HEK293 (cell line): Measurements from ENCODE around the gene MYOF.

Source experiments
- CTCF ChIA-PET: fragments of 350-600 bp; formaldehyde crosslinking; extraction: SDS; loops from one replicate; lab custom pipeline; 2021; ENCODE audit warnings: antibody characterized with exemption; lab: Yijun Ruan, JAX
- POLR2A ChIA-PET: fragments of 300-600 bp; formaldehyde crosslinking; extraction: SDS; loops from one replicate; lab custom pipeline; 2020; ENCODE audit warnings: antibody characterized with exemption, inconsistent platforms; lab: Yijun Ruan, JAX
- H3K27ac ChIP-seq: fragments of 200-500 bp; sonication (Bioruptor generic); 2 replicates; pipeline ENCODE4 v1.5.1; 2014; ENCODE audit warnings: low read depth, low read length, control low read depth, inconsistent platforms; ENCODE audit errors: extremely low read depth
- H3K36me3 ChIP-seq, 2 experiments: fragments of 200-500 bp in 1 of 2; sonication (Bioruptor generic) in 1 of 2; 1 replicate in 1 of 2; 2 replicates in 1 of 2; pipeline ENCODE4 v1.5.1; 2014 to 2017; ENCODE audit warnings: inconsistent platforms in 2 of 2, low read length in 2 of 2; ENCODE audit not compliant: control insufficient read depth in 2 of 2, insufficient read depth in 1 of 2
- H3K4me1 ChIP-seq: fragments of 200-500 bp; sonication (Bioruptor generic); 2 replicates; pipeline ENCODE4 v1.5.1; 2014; ENCODE audit warnings: mild to moderate bottlenecking, low read length, inconsistent platforms; ENCODE audit not compliant: control insufficient read depth, insufficient read depth
- H3K4me3 ChIP-seq: 2 replicates; pipeline ENCODE4 v1.5.1; 2011; ENCODE audit warnings: low read depth, mild to moderate bottlenecking, control low read depth, low read length, moderate library complexity
- H3K9me3 ChIP-seq: fragments of 200-500 bp; sonication (Bioruptor generic); 2 replicates; pipeline ENCODE4 v1.5.1; 2014; ENCODE audit warnings: low read depth, low read length, inconsistent platforms; ENCODE audit not compliant: control insufficient read depth, insufficient read depth
- BCL11A ChIP-seq: fragments of 450-650 bp; formaldehyde crosslinking; IDR thresholded peaks from 2 replicates; pipeline ENCODE4 v1.5.1; 2016; ENCODE audit warnings: low read depth, missing biosample characterization, missing genetic modification characterization
- CTCF ChIP-seq: fragments of 450-650 bp; formaldehyde crosslinking; IDR thresholded peaks from 2 replicates; pipeline ENCODE4 v1.5.1; 2016; ENCODE audit warnings: missing biosample characterization, missing genetic modification characterization
- GLI4 ChIP-seq: fragments of 450-650 bp; formaldehyde crosslinking; IDR thresholded peaks from 2 replicates; pipeline ENCODE4 v1.5.1; 2016; ENCODE audit warnings: missing biosample characterization, missing genetic modification characterization
- HOXC10 ChIP-seq: sonication (generic); formaldehyde crosslinking; IDR thresholded peaks from 2 replicates; pipeline ENCODE4 v1.8.1; 2023; ENCODE audit warnings: mild to moderate bottlenecking, missing genetic modification reagents
- KLF10 ChIP-seq: fragments of 450-650 bp; IDR thresholded peaks from 2 replicates; pipeline ENCODE4 v1.5.1; 2018; ENCODE audit warnings: missing biosample characterization, mild to moderate bottlenecking, missing genetic modification characterization
- KLF9 ChIP-seq: fragments of 450-650 bp; formaldehyde crosslinking; IDR thresholded peaks from 2 replicates; pipeline ENCODE4 v1.5.1; 2016; ENCODE audit warnings: missing biosample characterization, missing genetic modification characterization, low read depth
- MYNN ChIP-seq: fragments of 450-650 bp; formaldehyde crosslinking; IDR thresholded peaks from 2 replicates; pipeline ENCODE4 v1.5.1; 2016; ENCODE audit warnings: missing biosample characterization, missing genetic modification characterization, borderline replicate concordance
- SP7 ChIP-seq: fragments of 450-650 bp; formaldehyde crosslinking; IDR thresholded peaks from 2 replicates; pipeline ENCODE4 v1.5.1; 2016; ENCODE audit warnings: missing biosample characterization, missing genetic modification characterization
- TRIM28 ChIP-seq: IDR thresholded peaks from 2 replicates; pipeline ENCODE4 v1.6.1; 2011; ENCODE audit warnings: low read length, control low read depth, borderline replicate concordance
- ZBTB44 ChIP-seq: fragments of 450-650 bp; IDR thresholded peaks from 2 replicates; pipeline ENCODE4 v1.5.1; 2018; ENCODE audit warnings: missing biosample characterization, mild to moderate bottlenecking, missing genetic modification characterization
- ZEB2 ChIP-seq: fragments of 450-650 bp; formaldehyde crosslinking; IDR thresholded peaks from 2 replicates; pipeline ENCODE4 v1.5.1; 2016; ENCODE audit warnings: missing biosample characterization, missing genetic modification characterization
- ZNF114 ChIP-seq: fragments of 450-650 bp; formaldehyde crosslinking; IDR thresholded peaks from 2 replicates; pipeline ENCODE4 v1.5.0; 2017; ENCODE audit warnings: missing biosample characterization, missing genetic modification characterization
- ZNF121 ChIP-seq: fragments of 450-650 bp; formaldehyde crosslinking; IDR thresholded peaks from 2 replicates; pipeline ENCODE4 v1.5.1; 2016; ENCODE audit warnings: missing biosample characterization, missing genetic modification characterization
- ZNF157 ChIP-seq: fragments of 450-650 bp; formaldehyde crosslinking; IDR thresholded peaks from 2 replicates; pipeline ENCODE4 v1.5.1; 2016; ENCODE audit warnings: missing biosample characterization, missing genetic modification characterization
- ZNF184 ChIP-seq: fragments of 450-650 bp; IDR thresholded peaks from 2 replicates; pipeline ENCODE4 v1.5.1; 2018; ENCODE audit warnings: missing biosample characterization, mild to moderate bottlenecking, missing genetic modification characterization
- ZNF211 ChIP-seq: fragments of 450-650 bp; formaldehyde crosslinking; IDR thresholded peaks from 2 replicates; pipeline ENCODE4 v1.5.1; 2016; ENCODE audit warnings: low read depth, missing biosample characterization, missing genetic modification characterization
- ZNF248 ChIP-seq: fragments of 450-650 bp; formaldehyde crosslinking; IDR thresholded peaks from 2 replicates; pipeline ENCODE4 v1.5.1; 2017; ENCODE audit warnings: missing biosample characterization, missing genetic modification characterization
- ZNF274 ChIP-seq, 2 experiments: fragments of 200-500 bp in 1 of 2; fragments of 450-650 bp in 1 of 2; sonication (Bioruptor generic) in 1 of 2; formaldehyde crosslinking in 1 of 2; IDR thresholded peaks; 2 replicates each; pipeline versions ENCODE4 v1.5.1 to v1.6.1; 2014 to 2016; ENCODE audit warnings: borderline replicate concordance in 1 of 2, inconsistent platforms in 1 of 2, low read length in 1 of 2, missing biosample characterization in 1 of 2, missing genetic modification characterization in 1 of 2
- ZNF324 ChIP-seq: fragments of 450-650 bp; formaldehyde crosslinking; IDR thresholded peaks from 2 replicates; pipeline ENCODE4 v1.5.1; 2016; ENCODE audit warnings: missing biosample characterization, missing genetic modification characterization
- ZNF335 ChIP-seq: fragments of 450-650 bp; formaldehyde crosslinking; conservative IDR thresholded peaks from 2 replicates; pipeline ENCODE4 v1.5.1; 2016; ENCODE audit warnings: missing biosample characterization, missing genetic modification characterization
- ZNF366 ChIP-seq: fragments of 450-650 bp; formaldehyde crosslinking; conservative IDR thresholded peaks from 2 replicates; pipeline ENCODE4 v1.5.1; 2016; ENCODE audit warnings: missing biosample characterization, missing genetic modification characterization
- ZNF37A ChIP-seq: fragments of 450-650 bp; IDR thresholded peaks from 2 replicates; pipeline ENCODE4 v1.5.1; 2018; ENCODE audit warnings: missing biosample characterization, missing genetic modification characterization
- ZNF501 ChIP-seq: fragments of 450-650 bp; formaldehyde crosslinking; IDR thresholded peaks from 2 replicates; pipeline ENCODE4 v1.5.1; 2016; ENCODE audit warnings: missing biosample characterization, missing genetic modification characterization
- ZNF513 ChIP-seq: fragments of 450-650 bp; IDR thresholded peaks from 2 replicates; pipeline ENCODE4 v1.5.1; 2018; ENCODE audit warnings: missing biosample characterization, missing genetic modification characterization
- ZNF514 ChIP-seq: fragments of 450-650 bp; formaldehyde crosslinking; IDR thresholded peaks from 2 replicates; pipeline ENCODE4 v1.5.1; 2016; ENCODE audit warnings: missing biosample characterization, missing genetic modification characterization
- ZNF530 ChIP-seq: fragments of 450-650 bp; formaldehyde crosslinking; IDR thresholded peaks from 2 replicates; pipeline ENCODE4 v1.5.1; 2016; ENCODE audit warnings: low read depth, missing biosample characterization, missing genetic modification characterization
- ZNF544 ChIP-seq: fragments of 450-650 bp; formaldehyde crosslinking; IDR thresholded peaks from 2 replicates; pipeline ENCODE4 v1.5.0; 2017; ENCODE audit warnings: missing biosample characterization, missing genetic modification characterization
- ZNF560 ChIP-seq: fragments of 450-650 bp; formaldehyde crosslinking; IDR thresholded peaks from 2 replicates; pipeline ENCODE4 v1.5.1; 2017; ENCODE audit warnings: missing biosample characterization, missing genetic modification characterization, borderline replicate concordance
- ZNF580 ChIP-seq: fragments of 450-650 bp; formaldehyde crosslinking; IDR thresholded peaks from 2 replicates; pipeline ENCODE4 v1.5.1; 2016; ENCODE audit warnings: missing biosample characterization, missing genetic modification characterization
- ZNF654 ChIP-seq: fragments of 450-650 bp; formaldehyde crosslinking; IDR thresholded peaks from 2 replicates; pipeline ENCODE4 v1.5.1; 2016; ENCODE audit warnings: low read depth, missing biosample characterization, missing genetic modification characterization
- ZNF658 ChIP-seq: fragments of 450-650 bp; formaldehyde crosslinking; IDR thresholded peaks from 2 replicates; pipeline ENCODE4; 2016; ENCODE audit warnings: missing biosample characterization, missing genetic modification characterization
- ZNF670 ChIP-seq: fragments of 450-650 bp; formaldehyde crosslinking; IDR thresholded peaks from 2 replicates; pipeline ENCODE4 v1.5.1; 2016; ENCODE audit warnings: missing biosample characterization, missing genetic modification characterization, low read depth
- ZNF791 ChIP-seq: fragments of 450-650 bp; formaldehyde crosslinking; IDR thresholded peaks from 2 replicates; pipeline ENCODE4 v1.5.1; 2016; ENCODE audit warnings: missing biosample characterization, missing genetic modification characterization
- ZSCAN30 ChIP-seq: fragments of 450-650 bp; IDR thresholded peaks from 2 replicates; pipeline ENCODE4 v1.5.1; 2018; ENCODE audit warnings: missing biosample characterization, mild to moderate bottlenecking, missing genetic modification characterization, moderate library complexity

The MYOF gene

GRCh38 chr10:93376372-93377293, 105.5 kb downstream of the MYOF start:
- ChIA-PET POLR2A (interaction anchor here (2.6 kb wide), 1 partner anchor 106 kb away, joined by 19 read pairs; the partner anchor contains the start of gene MYOF), CTCF (interaction anchor here (0.6 to 11.1 kb wide), 62 partner anchors 9 to 770 kb away, joined by 3 to 435 read pairs (median 4); partner anchors contain the start of genes CEP55 and MYOF)
- Histone ChIP-seq H3K27ac (no peak overlapping the region), H3K4me3 (no peak overlapping the region), H3K9me3 (no peaks in the 10 kb centered on the region), H3K36me3 (no peaks in the 10 kb centered on the region), H3K4me1 (0 out of 2 replicates have a peak, but pooled peaks cover 4% of the 10 kb centered on the region)
- TF ChIP-seq ZSCAN30 (tag by site-specific recombination) (0 out of 2 replicates have a peak, but pooled peaks have one; percentile 47), ZNF248 (tag by site-specific recombination) (no peak), ZNF501 (tag by site-specific recombination) (no peak), ZNF544 (tag by site-specific recombination) (no peak), BCL11A (no peak), ZNF335 (peak; percentile 54), ZNF274 (IDR thresholded peaks at IDR 0.05; ENCODE audit: low read length) (no peak), ZNF274 (tag by site-specific recombination; IDR thresholded peaks at IDR 0.05; ENCODE audit: borderline replicate concordance) (no peak), ZNF514 (no peak), HOXC10 (CRISPR knock-in tag) (no peak), ZNF157 (no peak), ZNF114 (tag by site-specific recombination) (no peak), ZNF513 (no peak), ZNF121 (tag by site-specific recombination) (no peak), ZNF366 (tag by site-specific recombination) (no peak), KLF10 (peak; percentile 34; the same call in 1 of the 2 replicates), ZNF560 (no peak), ZNF670 (no peak), ZNF580 (tag by site-specific recombination) (no peak), SP7 (tag by site-specific recombination) (no peak), ZNF654 (tag by site-specific recombination) (peak; percentile 95), ZNF37A (tag by site-specific recombination) (no peak), KLF9 (tag by site-specific recombination) (no peak), ZNF184 (tag by site-specific recombination) (no peak), ZBTB44 (tag by site-specific recombination) (no peak), ZEB2 (tag by site-specific recombination) (0 out of 2 replicates have a peak, but pooled peaks have one; percentile 17), ZNF324 (tag by site-specific recombination) (no peak), ZNF791 (tag by site-specific recombination) (no peak), GLI4 (tag by site-specific recombination) (no peak), ZNF211 (tag by site-specific recombination) (no peak), TRIM28 (peak; percentile 15; the same call in 1 of the 2 replicates), ZNF530 (tag by site-specific recombination) (no peak), ZNF658 (tag by site-specific recombination) (no peak), MYNN (tag by site-specific recombination) (no peak), CTCF (tag by site-specific recombination) (peak; percentile 59; the same call in 1 of the 2 replicates)
